ENCODE data around the gene R3HDM4.
"Not testable (repeated sequence)": the region's sequence is repeated elsewhere in the genome, so short reads cannot be mapped to it uniquely, and the experiment has no call there.

DNA sequence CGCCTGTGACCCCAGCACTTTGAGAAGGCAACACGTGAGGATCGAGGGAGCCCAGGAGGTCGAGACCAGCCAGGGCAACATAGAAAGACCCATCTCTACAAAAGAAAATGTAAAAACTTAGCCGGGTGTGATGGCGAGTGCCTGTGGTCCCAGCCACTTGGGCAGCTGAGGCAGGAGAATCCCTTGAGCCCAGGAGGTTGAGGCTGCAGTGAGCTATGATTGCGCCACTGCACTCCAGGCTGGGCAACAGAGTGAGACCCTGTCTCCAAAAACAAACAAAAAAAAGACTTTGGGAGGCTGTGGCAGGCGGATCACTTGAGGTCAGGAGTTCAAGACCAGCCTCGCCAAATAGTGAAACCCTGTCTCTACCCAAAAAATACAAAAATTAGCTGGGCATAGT lies 44.6 kb upstream of the R3HDM4 start:
- TF ChIP-seq, protein P1, sequence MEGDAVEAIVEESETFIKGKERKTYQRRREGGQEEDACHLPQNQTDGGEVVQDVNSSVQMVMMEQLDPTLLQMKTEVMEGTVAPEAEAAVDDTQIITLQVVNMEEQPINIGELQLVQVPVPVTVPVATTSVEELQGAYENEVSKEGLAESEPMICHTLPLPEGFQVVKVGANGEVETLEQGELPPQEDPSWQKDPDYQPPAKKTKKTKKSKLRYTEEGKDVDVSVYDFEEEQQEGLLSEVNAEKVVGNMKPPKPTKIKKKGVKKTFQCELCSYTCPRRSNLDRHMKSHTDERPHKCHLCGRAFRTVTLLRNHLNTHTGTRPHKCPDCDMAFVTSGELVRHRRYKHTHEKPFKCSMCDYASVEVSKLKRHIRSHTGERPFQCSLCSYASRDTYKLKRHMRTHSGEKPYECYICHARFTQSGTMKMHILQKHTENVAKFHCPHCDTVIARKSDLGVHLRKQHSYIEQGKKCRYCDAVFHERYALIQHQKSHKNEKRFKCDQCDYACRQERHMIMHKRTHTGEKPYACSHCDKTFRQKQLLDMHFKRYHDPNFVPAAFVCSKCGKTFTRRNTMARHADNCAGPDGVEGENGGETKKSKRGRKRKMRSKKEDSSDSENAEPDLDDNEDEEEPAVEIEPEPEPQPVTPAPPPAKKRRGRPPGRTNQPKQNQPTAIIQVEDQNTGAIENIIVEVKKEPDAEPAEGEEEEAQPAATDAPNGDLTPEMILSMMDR (IDR thresholded peaks at IDR 0.05), result not testable (repeated sequence)
- not testable (repeated sequence) for TF ChIP-seq POLR2A (IDR thresholded peaks at IDR 0.05)
